Activated naive CD8-positive, alpha-beta T cell treated with anti-CD3 and anti-CD28 coated beads for 36 hours (primary cell): ENCODE measurements around the gene MANEA. TPM values are rescaled to one million over a fixed set of nuclear protein-coding genes. Genes with fewer than 3 reads are reported as not detected.
"Not testable (repeated sequence)": the region's sequence is repeated elsewhere in the genome, so short reads cannot be mapped to it uniquely, and the experiment has no call there.

Source experiments
- DNase-seq: peaks from one replicate; pipeline ENCODE4 v3.0.0; 2021
- H3K27ac Mint-ChIP-seq: one replicate; pipeline ENCODE4 v1.8.0; 2022; ENCODE audit warnings: mild to moderate bottlenecking, moderate library complexity, mixed read lengths
- H3K27me3 Mint-ChIP-seq: one replicate; pipeline ENCODE4 v1.8.0; 2022; ENCODE audit warnings: mild to moderate bottlenecking, mixed read lengths
- H3K36me3 Mint-ChIP-seq: one replicate; pipeline ENCODE4 v1.8.0; 2021; ENCODE audit warnings: mild to moderate bottlenecking, mixed read lengths
- H3K4me1 Mint-ChIP-seq: one replicate; pipeline ENCODE4 v1.8.0; 2021; ENCODE audit warnings: mixed read lengths
- H3K4me3 Mint-ChIP-seq: one replicate; pipeline ENCODE4 v1.8.0; 2022; ENCODE audit warnings: mild to moderate bottlenecking, moderate library complexity, mixed read lengths
- H3K9me3 Mint-ChIP-seq: one replicate; pipeline ENCODE4 v1.8.0; 2022; ENCODE audit warnings: mixed read lengths
- total RNA-seq, 2 experiments: library from RNA; stranded (reverse); gene quantifications; one replicate each; pipeline ENCODE4 v1.2.3, GENCODE V29; 2021

MANEA gene, protein sequence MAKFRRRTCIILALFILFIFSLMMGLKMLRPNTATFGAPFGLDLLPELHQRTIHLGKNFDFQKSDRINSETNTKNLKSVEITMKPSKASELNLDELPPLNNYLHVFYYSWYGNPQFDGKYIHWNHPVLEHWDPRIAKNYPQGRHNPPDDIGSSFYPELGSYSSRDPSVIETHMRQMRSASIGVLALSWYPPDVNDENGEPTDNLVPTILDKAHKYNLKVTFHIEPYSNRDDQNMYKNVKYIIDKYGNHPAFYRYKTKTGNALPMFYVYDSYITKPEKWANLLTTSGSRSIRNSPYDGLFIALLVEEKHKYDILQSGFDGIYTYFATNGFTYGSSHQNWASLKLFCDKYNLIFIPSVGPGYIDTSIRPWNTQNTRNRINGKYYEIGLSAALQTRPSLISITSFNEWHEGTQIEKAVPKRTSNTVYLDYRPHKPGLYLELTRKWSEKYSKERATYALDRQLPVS
- 10 to 100 TPM; 17.0 to 17.9 TPM for total RNA-seq

DNA sequence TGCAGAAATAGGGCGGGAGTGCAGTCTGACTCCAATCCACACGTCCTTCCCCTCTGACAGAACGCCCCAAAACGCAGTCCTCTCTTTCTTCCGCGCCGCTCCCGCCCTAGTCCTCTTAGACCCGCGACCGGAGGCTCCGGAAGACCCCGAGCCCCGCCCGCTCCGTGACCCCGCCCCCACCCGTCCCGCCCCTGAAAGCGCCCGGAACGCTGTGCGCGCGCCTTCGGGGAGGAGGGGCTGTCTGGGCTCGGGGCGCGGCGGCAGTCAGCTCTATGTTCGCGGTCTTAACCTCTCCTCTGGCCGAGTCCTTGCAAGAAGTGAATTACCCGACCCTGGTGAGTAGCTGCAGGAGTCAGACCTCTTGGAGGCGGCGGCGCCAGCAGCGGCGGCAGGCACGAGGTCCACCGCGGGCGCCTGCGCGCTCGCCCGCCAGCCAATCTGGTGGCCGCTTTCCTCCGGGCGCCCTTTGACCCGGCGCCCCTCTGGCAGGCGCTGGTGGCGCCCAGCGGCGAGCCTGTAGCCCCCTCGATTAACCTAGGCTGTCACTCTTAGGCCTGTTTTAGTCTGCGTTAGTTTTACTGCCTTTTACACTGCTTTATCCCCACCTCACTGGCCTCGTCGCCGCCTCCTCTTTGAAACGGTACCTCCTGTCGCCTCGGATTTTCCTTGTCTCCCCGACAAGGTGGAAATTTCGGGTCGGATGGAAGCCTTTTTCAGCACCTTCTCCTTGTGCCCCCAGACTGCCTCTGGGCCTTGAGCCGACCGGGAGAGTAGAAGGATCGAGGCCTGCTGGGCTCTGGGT is at the start of gene MANEA:
MANEA (plus strand) TSS at position 232 of the 802 bp plus-strand sequence. CDS start 8,905 bp downstream, outside the sequence.
- DNase-seq: peak; percentile 82
- Mint-ChIP-seq H3K36me3 (peaks cover 33% of the 10 kb centered on the region), H3K27ac (peak within 1 kb of the TSS; percentile 97), H3K27me3 (no peaks in the 10 kb centered on the region), H3K9me3 (no peaks in the 10 kb centered on the region), H3K4me3 (peak within 1 kb of the TSS; percentile 96), H3K4me1 (peaks cover 35% of the 10 kb centered on the region)

DNA sequence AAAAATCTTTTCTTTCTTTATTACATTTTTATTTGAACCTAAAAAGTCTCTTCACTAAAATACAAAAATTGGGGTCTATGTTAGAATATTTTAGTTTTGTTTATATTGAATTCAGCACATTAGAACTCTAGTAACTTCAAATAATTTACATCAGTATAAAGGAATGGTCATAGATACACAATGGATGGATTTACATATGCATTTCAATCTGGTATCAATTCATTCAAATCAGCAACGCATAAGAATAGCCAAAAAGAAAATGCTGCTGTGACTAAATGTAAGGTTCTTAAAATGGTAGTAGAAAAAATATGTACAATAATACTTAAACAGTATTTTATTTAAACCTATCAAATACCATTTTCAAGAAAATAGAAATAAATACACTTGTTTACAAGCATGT is 47.6 kb upstream of the MANEA start:
- no peak for DNase-seq
- Mint-ChIP-seq H3K9me3 (no peaks in the 10 kb centered on the region), H3K36me3 (no peaks in the 10 kb centered on the region), H3K4me1 (no peaks in the 10 kb centered on the region), H3K4me3 (no peak overlapping the region), H3K27me3 (peaks cover 6% of the 10 kb centered on the region), H3K27ac (no peak overlapping the region)

DNA sequence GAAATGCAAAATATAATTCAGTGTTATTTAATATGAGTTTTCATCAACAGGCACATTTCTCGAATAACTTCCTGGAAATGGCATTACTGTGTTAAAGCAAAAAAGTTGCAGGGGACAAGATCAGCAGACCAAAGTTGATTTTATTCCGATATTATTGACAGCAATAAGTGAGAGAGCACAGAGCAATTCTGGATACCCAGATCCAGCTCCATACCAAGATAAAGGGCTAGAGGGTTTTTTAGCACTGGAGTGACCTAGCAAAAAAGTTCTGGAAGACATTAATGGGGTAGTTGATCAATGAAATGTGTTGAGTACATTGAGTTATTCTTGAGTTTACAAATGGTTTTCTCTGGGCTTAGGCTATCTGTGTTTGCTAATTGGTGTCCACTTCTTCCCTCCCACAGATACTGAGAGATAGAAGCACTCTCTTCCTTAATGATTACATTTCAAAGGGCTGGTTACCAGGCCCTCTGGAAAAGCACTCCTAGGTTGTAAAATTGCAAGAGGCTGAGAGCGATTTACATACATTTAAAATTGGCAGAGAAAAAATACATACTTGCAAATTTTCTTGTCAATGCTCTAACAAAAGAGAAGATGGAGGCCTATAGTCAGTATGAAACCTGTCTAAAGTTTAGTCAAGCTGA is 47.0 kb upstream of the MANEA start:
- no peak for DNase-seq
- peaks cover 6% of the 10 kb centered on the region for H3K27me3 Mint-ChIP-seq
- no peaks in the 10 kb centered on the region for H3K9me3 Mint-ChIP-seq

GRCh38 chr6:95543798-95544197 is 33.5 kb upstream of the MANEA start:
- Mint-ChIP-seq H3K4me3 (no peak overlapping the region), H3K9me3 (peaks cover 3% of the 10 kb centered on the region), H3K27me3 (no peaks in the 10 kb centered on the region), H3K4me1 (no peaks in the 10 kb centered on the region), H3K36me3 (no peaks in the 10 kb centered on the region), H3K27ac (no peak overlapping the region)
- DNase-seq: no peak

More for the DNA sequence above, 47.0 kb upstream of the MANEA start:
- H3K36me3 Mint-ChIP-seq: no peaks in the 10 kb centered on the region
- H3K4me3 Mint-ChIP-seq: no peak overlapping the region
- no peak overlapping the region for H3K27ac Mint-ChIP-seq
- H3K4me1 Mint-ChIP-seq: no peaks in the 10 kb centered on the region

- Mint-ChIP-seq H3K36me3 (no peaks in the 10 kb centered on the region), H3K27me3 (no peaks in the 10 kb centered on the region), H3K9me3 (no peaks in the 10 kb centered on the region), H3K27ac (no peak overlapping the region), H3K4me1 (no peaks in the 10 kb centered on the region), H3K4me3 (no peak overlapping the region)
- no peak for DNase-seq
Measured at GRCh38 chr6:95544517-95545225, 32.7 kb upstream of the MANEA start.

- DNase-seq: no peak
- no peaks in the 10 kb centered on the region for H3K4me1 Mint-ChIP-seq
- H3K27me3 Mint-ChIP-seq: no peaks in the 10 kb centered on the region
- no peaks in the 10 kb centered on the region for H3K9me3 Mint-ChIP-seq
- no peak overlapping the region for H3K4me3 Mint-ChIP-seq
- H3K27ac Mint-ChIP-seq: no peak overlapping the region
- H3K36me3 Mint-ChIP-seq: no peaks in the 10 kb centered on the region
Measured at GRCh38 chr6:95545226-95545625, 32.1 kb upstream of the MANEA start.

DNA sequence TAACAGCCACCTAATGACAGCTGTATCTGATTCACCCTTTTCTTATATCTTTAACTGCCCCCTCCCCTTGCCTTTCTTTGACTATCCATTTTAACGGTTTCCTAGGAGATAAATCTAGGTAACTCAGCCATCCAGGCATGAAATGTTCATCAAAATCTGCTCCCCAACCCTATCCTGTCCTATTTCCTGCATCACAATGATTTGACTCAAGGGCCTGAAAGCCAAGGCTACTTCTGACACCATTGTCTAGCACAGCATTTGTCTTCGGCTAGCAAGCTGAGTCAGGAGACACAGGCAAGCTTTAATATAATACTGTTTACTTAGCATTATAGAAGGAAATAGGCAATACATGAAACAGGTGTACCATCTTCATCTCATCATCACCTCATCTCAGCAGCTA is 31.6 kb upstream of the MANEA start:
- no peaks in the 10 kb centered on the region for H3K27me3 Mint-ChIP-seq
- H3K9me3 Mint-ChIP-seq: no peaks in the 10 kb centered on the region
- no peak overlapping the region for H3K27ac Mint-ChIP-seq
- H3K36me3 Mint-ChIP-seq: no peaks in the 10 kb centered on the region
- no peak for DNase-seq
- H3K4me3 Mint-ChIP-seq: no peak overlapping the region
- no peaks in the 10 kb centered on the region for H3K4me1 Mint-ChIP-seq

GRCh38 chr6:95546148-95546547 is 31.2 kb upstream of the MANEA start:
- no peak for DNase-seq
- H3K36me3 Mint-ChIP-seq: no peaks in the 10 kb centered on the region
- no peaks in the 10 kb centered on the region for H3K27me3 Mint-ChIP-seq
- no peaks in the 10 kb centered on the region for H3K4me1 Mint-ChIP-seq
- no peak overlapping the region for H3K4me3 Mint-ChIP-seq
- no peaks in the 10 kb centered on the region for H3K9me3 Mint-ChIP-seq
- H3K27ac Mint-ChIP-seq: no peak overlapping the region

DNA sequence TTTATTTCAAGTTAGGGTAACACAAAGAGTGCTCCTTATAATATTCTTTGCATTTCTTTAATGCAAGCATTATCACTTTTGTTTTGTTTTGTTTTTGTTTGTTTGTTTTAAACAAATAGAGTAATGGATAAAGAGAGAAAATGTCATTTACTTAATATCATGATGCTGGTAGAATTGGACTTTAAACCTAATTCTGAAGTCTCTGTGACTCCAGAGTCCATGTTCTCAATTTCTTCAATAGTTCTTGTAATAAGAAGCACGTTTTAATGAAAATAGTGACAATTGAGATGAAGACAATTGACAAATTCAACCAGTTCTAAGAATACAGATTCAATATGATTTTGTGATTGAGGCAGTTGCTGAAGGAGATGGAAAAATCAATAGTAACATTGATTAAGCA is 30.3 kb upstream of the MANEA start:
- no peak overlapping the region for H3K27ac Mint-ChIP-seq
- no peak overlapping the region for H3K4me3 Mint-ChIP-seq
- no peaks in the 10 kb centered on the region for H3K36me3 Mint-ChIP-seq
- DNase-seq: no peak
- no peaks in the 10 kb centered on the region for H3K9me3 Mint-ChIP-seq
- no peaks in the 10 kb centered on the region for H3K27me3 Mint-ChIP-seq
- no peaks in the 10 kb centered on the region for H3K4me1 Mint-ChIP-seq

DNA sequence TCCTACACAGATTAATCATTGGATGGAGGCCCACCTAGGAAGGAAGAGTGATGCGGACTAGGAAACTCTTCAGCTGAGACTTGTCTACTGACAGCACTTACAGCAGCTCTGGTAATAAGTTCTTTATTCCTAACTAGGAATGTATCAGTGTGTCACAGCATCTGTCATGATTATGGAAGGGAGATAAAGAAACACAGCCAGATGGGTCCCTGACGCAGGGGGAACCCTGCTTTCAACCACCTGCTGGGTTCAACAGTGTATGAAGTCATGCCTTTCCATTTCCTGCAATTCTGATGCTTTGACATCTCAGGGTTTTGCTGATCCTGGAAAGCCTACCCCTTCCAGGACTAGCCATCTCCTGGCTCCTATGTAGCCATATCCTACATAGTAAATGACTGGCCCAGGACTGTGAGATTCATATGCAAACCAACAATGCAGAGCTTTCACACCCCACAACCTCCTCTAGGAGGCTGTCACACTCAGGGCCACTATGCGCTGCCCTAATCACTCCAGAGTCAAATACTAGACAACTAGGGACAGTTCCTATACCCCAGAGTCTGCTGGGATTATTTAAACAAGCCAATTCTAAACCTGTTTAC is 29.0 kb upstream of the MANEA start:
- Mint-ChIP-seq H3K36me3 (no peaks in the 10 kb centered on the region), H3K9me3 (no peaks in the 10 kb centered on the region), H3K4me1 (no peaks in the 10 kb centered on the region), H3K27me3 (no peaks in the 10 kb centered on the region), H3K27ac (no peak overlapping the region), H3K4me3 (no peak overlapping the region)
- DNase-seq: no peak

DNA sequence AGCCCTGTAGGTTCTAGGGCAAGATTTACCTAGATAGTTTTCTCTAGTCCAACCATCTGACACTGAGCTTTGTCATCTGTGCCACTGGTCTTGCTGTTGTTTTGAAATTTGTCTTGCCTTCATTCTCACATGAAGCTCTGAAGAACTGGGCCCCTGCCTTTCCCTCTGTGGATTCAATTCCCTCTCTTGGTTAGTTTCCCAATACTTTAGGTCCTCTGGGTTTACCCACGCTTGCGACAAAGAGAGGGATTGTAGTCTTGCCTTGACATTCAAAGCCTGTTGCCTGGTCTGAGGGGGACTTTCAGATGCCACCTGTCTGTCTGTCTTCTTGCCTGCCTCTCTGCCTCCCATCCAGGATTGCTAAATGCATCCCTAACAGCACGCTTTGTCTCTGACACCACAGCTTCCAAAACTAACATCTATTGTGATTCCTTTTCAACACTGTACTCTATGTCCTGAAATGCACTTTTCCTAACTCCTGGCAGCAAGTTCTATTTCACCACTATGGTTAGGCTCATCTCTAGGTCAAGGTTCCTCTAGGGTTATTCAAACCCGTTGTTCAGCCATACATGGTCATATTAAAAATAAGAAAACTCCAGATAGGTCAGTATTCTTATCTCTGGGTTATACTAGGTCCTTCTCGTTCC is 25.5 kb upstream of the MANEA start:
- no peaks in the 10 kb centered on the region for H3K4me1 Mint-ChIP-seq
- peaks cover 7% of the 10 kb centered on the region for H3K27me3 Mint-ChIP-seq
- H3K27ac Mint-ChIP-seq: no peak overlapping the region
- DNase-seq: no peak
- H3K9me3 Mint-ChIP-seq: peaks cover 8% of the 10 kb centered on the region
- peaks cover 17% of the 10 kb centered on the region for H3K36me3 Mint-ChIP-seq
- no peak overlapping the region for H3K4me3 Mint-ChIP-seq

DNA sequence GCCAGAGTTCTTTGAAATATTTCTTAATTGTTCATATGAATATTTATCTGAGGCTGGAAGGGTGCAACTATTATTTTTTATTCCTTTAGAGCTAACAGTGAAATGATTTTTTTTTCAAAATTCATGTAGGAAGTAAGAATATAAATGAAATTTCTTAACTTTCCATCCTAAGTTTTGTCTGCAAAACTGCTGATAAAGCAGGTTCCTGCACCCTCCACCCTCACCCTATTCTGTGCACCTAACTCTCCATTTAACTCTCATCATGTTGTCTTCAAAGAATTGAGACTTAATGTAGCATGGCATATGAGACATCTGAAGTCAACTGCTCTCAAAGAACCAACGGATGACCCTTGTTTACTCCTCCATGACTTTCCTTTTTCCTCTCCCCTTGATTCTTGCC is 23.5 kb upstream of the MANEA start:
- Mint-ChIP-seq H3K4me3 (no peak overlapping the region), H3K9me3 (peaks cover 8% of the 10 kb centered on the region), H3K36me3 (peaks cover 17% of the 10 kb centered on the region), H3K27me3 (peaks cover 7% of the 10 kb centered on the region), H3K27ac (no peak overlapping the region), H3K4me1 (no peaks in the 10 kb centered on the region)
- no peak for DNase-seq

- peaks cover 11% of the 10 kb centered on the region for H3K36me3 Mint-ChIP-seq
- not testable (repeated sequence) for DNase-seq, H3K4me3 Mint-ChIP-seq, H3K27ac Mint-ChIP-seq, H3K4me1 Mint-ChIP-seq, H3K9me3 Mint-ChIP-seq, H3K27me3 Mint-ChIP-seq
Measured at GRCh38 chr6:95560956-95561355, 16.4 kb upstream of the MANEA start.

DNA sequence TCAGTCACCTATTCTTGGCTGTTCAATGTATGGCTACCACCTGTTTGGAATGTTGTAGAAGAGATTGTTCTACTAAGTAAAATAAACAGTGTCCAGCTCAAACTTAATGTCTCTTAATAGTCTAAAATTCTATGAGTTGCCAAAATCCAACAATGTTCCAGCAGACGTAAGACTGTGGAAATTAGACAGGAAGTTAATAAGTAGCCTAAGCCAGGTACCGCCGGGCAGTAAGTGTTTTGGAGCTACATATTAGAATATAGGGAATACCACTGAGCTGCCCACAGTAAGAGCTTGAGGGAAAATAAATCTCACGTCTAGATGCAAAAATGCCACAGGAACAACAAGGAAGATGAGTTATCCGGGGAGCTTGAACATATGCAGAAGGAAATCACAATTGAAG is 7.8 kb upstream of the MANEA start:
- Mint-ChIP-seq H3K36me3 (peaks cover 7% of the 10 kb centered on the region), H3K9me3 (no peaks in the 10 kb centered on the region), H3K4me3 (no peak overlapping the region), H3K27me3 (no peaks in the 10 kb centered on the region), H3K4me1 (peaks cover 16% of the 10 kb centered on the region), H3K27ac (no peak overlapping the region)
- DNase-seq: no peak
